SK-N-SH (cell line): Measurements from ENCODE around the gene DMD. TPM values are rescaled to one million over a fixed set of nuclear protein-coding genes. Genes with fewer than 3 reads are reported as not detected.

Experiments used
- CTCF ChIA-PET: fragments of 300-600, 350-600 bp; formaldehyde crosslinking; extraction: SDS; loops from one replicate; lab custom pipeline; 2021; lab: Yijun Ruan, JAX
- POLR2A ChIA-PET: fragments of 350-600 bp; sonication (Branson Sonifier 250); formaldehyde crosslinking; extraction: SDS; loops from one replicate; lab custom pipeline; 2020; ENCODE audit warnings: antibody characterized with exemption, inconsistent platforms; lab: Yijun Ruan, JAX
- DNase-seq: peaks from one replicate; pipeline ENCODE4 v3.0.0; 2012
- H2AFZ ChIP-seq: fragments of 200-600 bp; sonication (generic); 2 replicates; pipeline ENCODE4 v1.8.1; 2016; ENCODE audit warnings: antibody characterized with exemption, mild to moderate bottlenecking, low read depth
- H3F3A ChIP-seq: fragments of 200-600 bp; sonication (generic); replicated peaks from 2 replicates; pipeline ENCODE3; 2016; ENCODE audit warnings: antibody characterized with exemption, mild to moderate bottlenecking; ENCODE audit not compliant: insufficient read depth
- H3K27ac ChIP-seq, 2 experiments: fragments of 200-500 bp in 1 of 2; fragments of 200-600 bp in 1 of 2; sonication (Bioruptor generic) in 1 of 2; sonication (generic), shearing (Covaris generic) in 1 of 2; 2 replicates each; pipeline versions ENCODE4 v1.5.1 to v1.6.1; 2014 to 2016; ENCODE audit warnings: low read depth in 2 of 2, inconsistent platforms in 1 of 2, low read length in 1 of 2, mild to moderate bottlenecking in 1 of 2, mixed read lengths in 1 of 2
- H3K27me3 ChIP-seq: fragments of 200-600 bp; sonication (generic), shearing (Covaris generic); 2 replicates; pipeline ENCODE4 v1.6.1; 2016; ENCODE audit warnings: mixed run types; ENCODE audit not compliant: insufficient read depth
- H3K36me3 ChIP-seq, 2 experiments: fragments of 200-500 bp in 1 of 2; fragments of 200-600 bp in 1 of 2; sonication (Bioruptor generic) in 1 of 2; sonication (generic) in 1 of 2; replicated peaks in 1 of 2; 2 replicates each; pipeline versions ENCODE3 to v1.5.1; 2014 to 2016; ENCODE audit warnings: low read length in 1 of 2, mild to moderate bottlenecking in 1 of 2; ENCODE audit not compliant: insufficient read depth in 2 of 2, control insufficient read depth in 1 of 2
- H3K4me1 ChIP-seq, 2 experiments: fragments of 200-500 bp in 1 of 2; fragments of 200-600 bp in 1 of 2; sonication (Bioruptor generic) in 1 of 2; sonication (generic), shearing (Covaris generic) in 1 of 2; 2 replicates each; pipeline versions ENCODE4 v1.5.1 to v1.6.1; 2014 to 2016; ENCODE audit warnings: low read depth in 1 of 2, low read length in 1 of 2, mixed run types in 1 of 2; ENCODE audit not compliant: insufficient read depth in 2 of 2, control insufficient read depth in 1 of 2
- H3K4me2 ChIP-seq: fragments of 200-600 bp; sonication (generic), shearing (Covaris generic); 2 replicates; pipeline ENCODE4 v1.6.1; 2017; ENCODE audit warnings: mixed run types
- H3K4me3 ChIP-seq, 2 experiments: fragments of 200-500 bp in 1 of 2; fragments of 200-600 bp in 1 of 2; sonication (Bioruptor generic) in 1 of 2; sonication (generic), shearing (Covaris generic) in 1 of 2; 2 replicates each; pipeline versions ENCODE4 v1.5.1 to v1.8.1; 2014 to 2016; ENCODE audit warnings: low read depth in 2 of 2, inconsistent platforms in 1 of 2, low read length in 1 of 2, mild to moderate bottlenecking in 1 of 2, mixed read lengths in 1 of 2, moderate library complexity in 1 of 2
- H3K79me2 ChIP-seq: fragments of 200-600 bp; sonication (generic); 2 replicates; pipeline ENCODE4 v1.8.1; 2017; ENCODE audit warnings: mild to moderate bottlenecking; ENCODE audit not compliant: insufficient read depth
- H3K9ac ChIP-seq: fragments of 200-600 bp; sonication (generic); 2 replicates; pipeline ENCODE4 v1.6.1; 2017; ENCODE audit warnings: mixed run types
- H3K9me2 ChIP-seq: fragments of 200-600 bp; sonication (generic); 2 replicates; pipeline ENCODE4 v1.6.1; 2017; ENCODE audit warnings: mixed run types
- H3K9me3 ChIP-seq: fragments of 200-600 bp; sonication (generic); 2 replicates; pipeline ENCODE4 v1.6.1; 2017; ENCODE audit warnings: mixed run types, mild to moderate bottlenecking, moderate library complexity
- H4K20me1 ChIP-seq: fragments of 200-600 bp; sonication (generic); 2 replicates; pipeline ENCODE4 v1.6.1; 2017; ENCODE audit warnings: mild to moderate bottlenecking, mixed run types; ENCODE audit not compliant: insufficient read depth
- CHD2 ChIP-seq: fragments of 150-350 bp; IDR thresholded peaks from 2 replicates; pipeline ENCODE4 v1.6.1; 2018; ENCODE audit warnings: low read length; ENCODE audit not compliant: partially characterized antibody
- EP300 ChIP-seq, 2 experiments: IDR thresholded peaks; 2 replicates each; pipeline versions ENCODE4 v1.4.0 to v1.6.1; 2012; ENCODE audit warnings: borderline replicate concordance in 1 of 2, low read depth in 1 of 2, low read length in 1 of 2
- GABPA ChIP-seq: IDR thresholded peaks from 2 replicates; pipeline ENCODE4 v1.4.0; 2012; ENCODE audit warnings: low read depth, mild to moderate bottlenecking
- MEF2A ChIP-seq: IDR thresholded peaks from 2 replicates; pipeline ENCODE4 v1.4.0; 2012; ENCODE audit warnings: low read depth, borderline replicate concordance
- MXI1 ChIP-seq: IDR thresholded peaks from 2 replicates; pipeline ENCODE4 v1.6.1; 2012; ENCODE audit warnings: mild to moderate bottlenecking, low read depth, low read length, improper control_type of control experiment
- NFIC ChIP-seq: IDR thresholded peaks from 2 replicates; pipeline ENCODE4 v1.4.0; 2012; ENCODE audit warnings: borderline replicate concordance
- POLR2AphosphoS5 ChIP-seq: IDR thresholded peaks from 2 replicates; pipeline ENCODE4 v1.6.1; 2012; ENCODE audit warnings: low read depth, low read length
- RAD21 ChIP-seq: IDR thresholded peaks from 2 replicates; pipeline ENCODE4 v1.6.1; 2012; ENCODE audit warnings: mild to moderate bottlenecking, low read length
- RXRA ChIP-seq: IDR thresholded peaks from 2 replicates; pipeline ENCODE4 v1.4.0; 2012; ENCODE audit warnings: low read depth, mild to moderate bottlenecking, borderline replicate concordance
- TAF1 ChIP-seq: IDR thresholded peaks from 2 replicates; pipeline ENCODE4 v1.6.1; 2012; ENCODE audit warnings: low read depth, mild to moderate bottlenecking, low read length, moderate library complexity, borderline replicate concordance
- YY1 ChIP-seq: IDR thresholded peaks from 2 replicates; pipeline ENCODE4 v1.4.0; 2012; ENCODE audit warnings: low read depth, mild to moderate bottlenecking
- WGBS: methylation state at CpG from one replicate; pipeline ENCODE4 v1.1.6; 2017; ENCODE audit warnings: low lambda C conversion rate; 5-methylcytosine and 5-hydroxymethylcytosine counted together
- polyA plus RNA-seq, 3 experiments: library from polyadenylated mRNA; depleted of rRNA; stranded (reverse); fragments of >200 nt; gene quantifications; 2 replicates each; pipeline ENCODE4 v1.2.3, GENCODE V29; 2012
- TF ChIP-seq, protein P1 (sequence below): fragments of 200-600 bp; sonication (generic); IDR thresholded peaks from 2 replicates; pipeline ENCODE4 v1.6.1; 2017; ENCODE audit warnings: antibody characterized with exemption, mild to moderate bottlenecking, moderate library complexity
- TF ChIP-seq, protein P2 (sequence below): IDR thresholded peaks from 2 replicates; pipeline ENCODE4 v1.4.0; 2012; ENCODE audit warnings: low read depth, borderline replicate concordance
- TF ChIP-seq, protein P3 (sequence below): IDR thresholded peaks from 2 replicates; pipeline ENCODE4 v1.4.0; 2012; ENCODE audit warnings: low read depth

DMD gene
- polyA plus RNA-seq, 1 of the 3 experiments (the other 2 are of a cell fraction) = 3.9 TPM

DNA sequence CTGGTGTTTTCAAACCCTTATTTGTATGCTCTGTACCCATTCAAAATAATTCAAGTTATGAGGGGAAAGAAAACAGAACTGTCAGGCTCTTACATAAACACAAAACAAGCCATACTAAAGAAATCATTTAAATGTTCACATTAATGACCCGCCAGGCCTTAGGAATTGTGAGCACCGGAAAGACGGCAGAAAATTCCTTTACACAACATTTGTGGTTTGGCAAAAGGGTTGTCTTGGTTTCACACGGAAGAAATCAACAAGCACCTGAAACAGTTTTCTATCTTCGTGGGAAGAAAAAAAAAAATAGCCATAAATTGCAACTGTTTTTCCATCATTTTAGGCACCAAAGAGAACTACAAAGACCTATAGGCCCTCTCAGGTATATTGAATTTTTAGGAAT, 1951.0 kb downstream of the DMD start:
- Histone ChIP-seq H3K9ac (no peak overlapping the region), H3K9me3 (no peaks in the 10 kb centered on the region), H3F3A (no peaks in the 10 kb centered on the region), H3K36me3 (no peaks in the 10 kb centered on the region), H2AFZ (no peak overlapping the region), H3K4me1 (no peaks in the 10 kb centered on the region), H3K27ac (no peak overlapping the region), H3K9me2 (no peaks in the 10 kb centered on the region), H3K4me3 (no peak overlapping the region), H3K79me2 (no peaks in the 10 kb centered on the region), H4K20me1 (no peaks in the 10 kb centered on the region), H3K4me2 (no peak overlapping the region), H3K27me3 (no peaks in the 10 kb centered on the region)
- 53% methylated on average over 5 of the region's 5 CpGs for WGBS
- POLR2A ChIA-PET = no interaction called here
- no peak for DNase-seq
- CTCF ChIA-PET = interaction anchor here (0.9 to 1.1 kb wide), 2 partner anchors 14 to 32 kb away, joined by 3 to 4 read pairs; no protein-coding TSS in a partner anchor
- TF ChIP-seq GABPA = no peak
- no peak for TF ChIP-seq MXI1
- no peak for TF ChIP-seq POLR2AphosphoS5
- TF ChIP-seq EP300 (IDR thresholded peaks at IDR 0.05; ENCODE audit: borderline replicate concordance in 1 of 2, low read depth in 1 of 2, low read length in 1 of 2) = no peak
- TF ChIP-seq YY1 = no peak
- TF ChIP-seq, protein P1, sequence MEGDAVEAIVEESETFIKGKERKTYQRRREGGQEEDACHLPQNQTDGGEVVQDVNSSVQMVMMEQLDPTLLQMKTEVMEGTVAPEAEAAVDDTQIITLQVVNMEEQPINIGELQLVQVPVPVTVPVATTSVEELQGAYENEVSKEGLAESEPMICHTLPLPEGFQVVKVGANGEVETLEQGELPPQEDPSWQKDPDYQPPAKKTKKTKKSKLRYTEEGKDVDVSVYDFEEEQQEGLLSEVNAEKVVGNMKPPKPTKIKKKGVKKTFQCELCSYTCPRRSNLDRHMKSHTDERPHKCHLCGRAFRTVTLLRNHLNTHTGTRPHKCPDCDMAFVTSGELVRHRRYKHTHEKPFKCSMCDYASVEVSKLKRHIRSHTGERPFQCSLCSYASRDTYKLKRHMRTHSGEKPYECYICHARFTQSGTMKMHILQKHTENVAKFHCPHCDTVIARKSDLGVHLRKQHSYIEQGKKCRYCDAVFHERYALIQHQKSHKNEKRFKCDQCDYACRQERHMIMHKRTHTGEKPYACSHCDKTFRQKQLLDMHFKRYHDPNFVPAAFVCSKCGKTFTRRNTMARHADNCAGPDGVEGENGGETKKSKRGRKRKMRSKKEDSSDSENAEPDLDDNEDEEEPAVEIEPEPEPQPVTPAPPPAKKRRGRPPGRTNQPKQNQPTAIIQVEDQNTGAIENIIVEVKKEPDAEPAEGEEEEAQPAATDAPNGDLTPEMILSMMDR = no peak
- TF ChIP-seq, protein P2, sequence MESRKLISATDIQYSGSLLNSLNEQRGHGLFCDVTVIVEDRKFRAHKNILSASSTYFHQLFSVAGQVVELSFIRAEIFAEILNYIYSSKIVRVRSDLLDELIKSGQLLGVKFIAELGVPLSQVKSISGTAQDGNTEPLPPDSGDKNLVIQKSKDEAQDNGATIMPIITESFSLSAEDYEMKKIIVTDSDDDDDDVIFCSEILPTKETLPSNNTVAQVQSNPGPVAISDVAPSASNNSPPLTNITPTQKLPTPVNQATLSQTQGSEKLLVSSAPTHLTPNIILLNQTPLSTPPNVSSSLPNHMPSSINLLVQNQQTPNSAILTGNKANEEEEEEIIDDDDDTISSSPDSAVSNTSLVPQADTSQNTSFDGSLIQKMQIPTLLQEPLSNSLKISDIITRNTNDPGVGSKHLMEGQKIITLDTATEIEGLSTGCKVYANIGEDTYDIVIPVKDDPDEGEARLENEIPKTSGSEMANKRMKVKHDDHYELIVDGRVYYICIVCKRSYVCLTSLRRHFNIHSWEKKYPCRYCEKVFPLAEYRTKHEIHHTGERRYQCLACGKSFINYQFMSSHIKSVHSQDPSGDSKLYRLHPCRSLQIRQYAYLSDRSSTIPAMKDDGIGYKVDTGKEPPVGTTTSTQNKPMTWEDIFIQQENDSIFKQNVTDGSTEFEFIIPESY = no peak
- TF ChIP-seq RAD21 = no peak
- TF ChIP-seq CHD2 = no peak
- no peak for TF ChIP-seq RXRA
- TF ChIP-seq, protein P3, sequence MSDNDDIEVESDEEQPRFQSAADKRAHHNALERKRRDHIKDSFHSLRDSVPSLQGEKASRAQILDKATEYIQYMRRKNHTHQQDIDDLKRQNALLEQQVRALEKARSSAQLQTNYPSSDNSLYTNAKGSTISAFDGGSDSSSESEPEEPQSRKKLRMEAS = no peak
- no peak for TF ChIP-seq TAF1

DNA sequence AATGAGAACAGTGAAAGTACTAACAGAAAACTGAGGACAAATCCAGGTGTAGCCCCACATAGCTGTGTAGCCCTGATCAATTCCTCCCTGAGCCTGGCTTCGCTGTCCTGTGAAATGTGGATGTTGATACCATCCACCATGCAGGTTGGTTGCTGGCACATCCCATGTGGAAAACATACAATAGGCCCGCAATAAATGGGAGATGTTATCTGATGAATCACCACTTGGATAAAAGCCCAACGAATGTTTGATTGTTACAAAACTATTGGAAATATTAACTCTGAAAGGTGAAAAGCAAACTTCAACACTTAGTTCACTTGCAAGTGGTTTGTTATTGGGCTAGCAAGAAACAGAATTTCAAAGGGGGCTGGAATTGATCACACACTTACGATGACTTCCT, 1953.2 kb downstream of the DMD start:
- Histone ChIP-seq H3K4me1 (no peaks in the 10 kb centered on the region), H3K4me3 (no peak overlapping the region), H3K36me3 (no peaks in the 10 kb centered on the region), H2AFZ (no peak overlapping the region), H3K27me3 (no peaks in the 10 kb centered on the region), H3K9me3 (no peaks in the 10 kb centered on the region), H3F3A (no peaks in the 10 kb centered on the region), H3K4me2 (no peak overlapping the region), H3K27ac (no peak overlapping the region), H3K9ac (no peak overlapping the region), H3K79me2 (no peaks in the 10 kb centered on the region), H4K20me1 (no peaks in the 10 kb centered on the region), H3K9me2 (no peaks in the 10 kb centered on the region)
- POLR2A ChIA-PET = no interaction called here
- WGBS = 23% methylated on average over 4 of the region's 4 CpGs
- DNase-seq = no peak
- CTCF ChIA-PET = interaction anchor here (1.1 kb wide), 1 partner anchor 28 kb away, joined by 3 read pairs; no protein-coding TSS in a partner anchor
- TF ChIP-seq MEF2A = no peak
- TF ChIP-seq NFIC = peak; percentile 19; the same call in 1 of the 2 replicates
- TF ChIP-seq, all 33 proteins: peak for 1
